PC-9 (cell line): ENCODE results near the gene DPF1. TPM values are rescaled to one million over a fixed set of nuclear protein-coding genes. Genes with fewer than 3 reads are reported as not detected.

Source experiments
- BruUV-seq: library from RNA; stranded (reverse); fragments of 400-500 nt; replicated peaks from 2 replicates; lab custom pipeline; 2021; lab: Mats Ljungman, UMichigan
- CTCF ChIA-PET: fragments of 300-600 bp; sonication (Branson Sonifier 250); formaldehyde crosslinking; loops from one replicate; lab custom pipeline; 2022; ENCODE audit warnings: antibody characterized with exemption; lab: Charles Lee
- POLR2A ChIA-PET: fragments of 300-600 bp; sonication (Branson Sonifier 250); formaldehyde crosslinking; loops from one replicate; lab custom pipeline; 2022; ENCODE audit warnings: antibody characterized with exemption; ENCODE audit not compliant: unreplicated experiment; lab: Charles Lee
- DNase-seq, 2 experiments: peaks; one replicate each; pipeline versions ENCODE4 v3.0.0 to v3.0.0-alpha.2; 2015 to 2022; ENCODE audit warnings: mixed read lengths in 1 of 2
- H2AFZ ChIP-seq: fragments of 200-600 bp; sonication (generic); 2 replicates; pipeline ENCODE4 v1.8.1; 2017; ENCODE audit warnings: antibody characterized with exemption
- H3F3A ChIP-seq: fragments of 200-600 bp; sonication (generic); 2 replicates; pipeline ENCODE4 v1.8.1; 2017; ENCODE audit warnings: antibody characterized with exemption, mild to moderate bottlenecking, low read depth; ENCODE audit not compliant: insufficient read depth
- H3K27ac ChIP-seq: fragments of 200-600 bp; sonication (generic); 2 replicates; pipeline ENCODE4 v1.6.1; 2016; ENCODE audit warnings: mixed run types
- H3K27me3 ChIP-seq: fragments of 200-600 bp; sonication (generic); 2 replicates; pipeline ENCODE4 v1.6.1; 2016; ENCODE audit warnings: low read depth, mixed run types; ENCODE audit not compliant: insufficient read depth
- H3K36me3 ChIP-seq: fragments of 200-600 bp; sonication (generic); 2 replicates; pipeline ENCODE4 v1.6.1; 2016; ENCODE audit warnings: low read depth, mixed run types
- H3K4me1 ChIP-seq: fragments of 200-600 bp; sonication (generic); replicated peaks from 2 replicates; pipeline ENCODE4 v1.6.1; 2016; ENCODE audit warnings: mixed run types; ENCODE audit not compliant: insufficient read depth
- H3K4me2 ChIP-seq: fragments of 200-600 bp; sonication (generic); 2 replicates; pipeline ENCODE4 v1.6.1; 2017; ENCODE audit warnings: mixed run types
- H3K4me3 ChIP-seq: fragments of 200-600 bp; sonication (generic); 2 replicates; pipeline ENCODE4 v1.6.1; 2016; ENCODE audit warnings: mixed run types
- H3K79me2 ChIP-seq: fragments of 200-600 bp; sonication (generic); 2 replicates; pipeline ENCODE4 v1.6.1; 2017; ENCODE audit warnings: low read depth, mixed run types
- H3K9me2 ChIP-seq: fragments of 200-600 bp; sonication (generic); 2 replicates; pipeline ENCODE4 v1.8.1; 2017; ENCODE audit warnings: mild to moderate bottlenecking; ENCODE audit not compliant: insufficient read depth
- H3K9me3 ChIP-seq: fragments of 200-600 bp; sonication (generic); 2 replicates; pipeline ENCODE4 v1.8.1; 2016; ENCODE audit warnings: low read depth; ENCODE audit not compliant: insufficient read depth
- H4K20me1 ChIP-seq: fragments of 200-600 bp; sonication (generic); 2 replicates; pipeline ENCODE4 v1.8.1; 2017; ENCODE audit not compliant: insufficient read depth
- EZH2 ChIP-seq: fragments of 200-600 bp; sonication (generic); IDR thresholded peaks from 2 replicates; pipeline ENCODE4 v1.8.0; 2017; ENCODE audit warnings: antibody characterized with exemption, low read depth
- intact Hi-C: fragments of 100-400 bp; cut with micrococcal nuclease; formaldehyde crosslinking; loops from one replicate; pipeline ENCODE4 v1.10.0; 2022; ENCODE audit not compliant: unreplicated experiment
- total RNA-seq: library from RNA; stranded (reverse); gene quantifications from 2 replicates; pipeline ENCODE4 v1.2.3, GENCODE V29; 2021
- TF ChIP-seq, protein P1 (sequence below): fragments of 200-600 bp; sonication (generic); conservative IDR thresholded peaks from 2 replicates; pipeline ENCODE4 v1.6.1; 2017; ENCODE audit warnings: mixed run types, antibody characterized with exemption, mild to moderate bottlenecking, moderate library complexity

The DPF1 gene
- total RNA-seq, 1 experiment from 2014 or later = 0.81 TPM

DNA sequence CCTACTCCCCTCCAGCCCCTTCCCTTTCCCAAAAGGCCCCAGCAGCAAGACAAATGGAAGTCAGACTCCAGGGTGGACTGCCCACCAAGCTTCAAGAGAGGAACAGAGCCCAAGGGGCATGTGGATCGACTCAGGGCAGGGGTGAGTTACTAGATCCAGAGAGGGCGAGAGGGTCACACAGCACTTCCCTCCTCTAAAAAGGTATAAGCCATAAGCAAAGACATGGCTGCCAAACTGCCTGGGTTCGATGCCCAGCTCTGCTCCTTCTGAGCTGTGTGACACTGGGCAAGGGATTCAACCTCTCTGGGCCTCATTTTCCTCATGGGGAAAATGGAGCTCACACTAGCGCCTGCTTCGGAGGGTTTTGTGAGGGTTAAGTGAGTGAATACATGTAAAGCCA lies 28.4 kb upstream of the DPF1 start:
- Histone ChIP-seq H2AFZ (no peak overlapping the region), H3K9me3 (no peaks in the 10 kb centered on the region), H3K4me2 (no peak overlapping the region), H4K20me1 (no peaks in the 10 kb centered on the region), H3K27ac (no peak overlapping the region), H3K27me3 (no peaks in the 10 kb centered on the region), H3K4me3 (no peak overlapping the region), H3K4me1 (peaks cover 9% of the 10 kb centered on the region), H3K9me2 (no peaks in the 10 kb centered on the region), H3K36me3 (no peaks in the 10 kb centered on the region), H3F3A (no peaks in the 10 kb centered on the region), H3K79me2 (no peaks in the 10 kb centered on the region)
- intact Hi-C loops = no loop called here
- ChIA-PET POLR2A (interaction anchor here (0.5 kb wide), 1 partner anchor 156 kb away, joined by 3 read pairs; no protein-coding TSS in a partner anchor), CTCF (no interaction called here)
- BruUV-seq = no TSS peak
- TF ChIP-seq, protein P1, sequence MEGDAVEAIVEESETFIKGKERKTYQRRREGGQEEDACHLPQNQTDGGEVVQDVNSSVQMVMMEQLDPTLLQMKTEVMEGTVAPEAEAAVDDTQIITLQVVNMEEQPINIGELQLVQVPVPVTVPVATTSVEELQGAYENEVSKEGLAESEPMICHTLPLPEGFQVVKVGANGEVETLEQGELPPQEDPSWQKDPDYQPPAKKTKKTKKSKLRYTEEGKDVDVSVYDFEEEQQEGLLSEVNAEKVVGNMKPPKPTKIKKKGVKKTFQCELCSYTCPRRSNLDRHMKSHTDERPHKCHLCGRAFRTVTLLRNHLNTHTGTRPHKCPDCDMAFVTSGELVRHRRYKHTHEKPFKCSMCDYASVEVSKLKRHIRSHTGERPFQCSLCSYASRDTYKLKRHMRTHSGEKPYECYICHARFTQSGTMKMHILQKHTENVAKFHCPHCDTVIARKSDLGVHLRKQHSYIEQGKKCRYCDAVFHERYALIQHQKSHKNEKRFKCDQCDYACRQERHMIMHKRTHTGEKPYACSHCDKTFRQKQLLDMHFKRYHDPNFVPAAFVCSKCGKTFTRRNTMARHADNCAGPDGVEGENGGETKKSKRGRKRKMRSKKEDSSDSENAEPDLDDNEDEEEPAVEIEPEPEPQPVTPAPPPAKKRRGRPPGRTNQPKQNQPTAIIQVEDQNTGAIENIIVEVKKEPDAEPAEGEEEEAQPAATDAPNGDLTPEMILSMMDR = no peak
- no peak for TF ChIP-seq EZH2
- DNase-seq = no peak

DNA sequence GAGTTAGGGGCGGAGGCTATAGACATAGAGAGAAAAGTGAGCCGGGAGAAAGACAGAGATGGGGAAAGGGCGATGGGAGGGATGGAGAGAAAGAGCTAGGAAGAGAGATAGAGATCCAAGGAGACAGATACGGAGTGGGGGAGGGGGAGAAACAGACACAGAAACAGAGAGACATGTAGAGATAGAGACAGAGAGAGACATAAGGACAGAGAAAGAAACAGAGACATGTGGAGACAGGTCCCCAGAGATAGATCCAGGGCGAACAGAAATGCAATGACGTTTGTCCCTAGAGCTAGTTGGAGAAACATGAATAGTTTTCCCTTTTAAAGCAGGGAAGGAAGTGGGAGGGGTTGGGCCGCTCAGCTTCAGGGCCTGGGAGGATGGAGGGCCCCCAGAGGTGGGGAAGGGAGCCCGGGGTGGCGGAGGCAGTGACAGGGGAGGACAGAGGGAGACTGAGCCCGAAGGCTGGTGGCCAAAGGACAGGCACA lies 27.6 kb upstream of the DPF1 start:
- ChIA-PET CTCF (no interaction called here), POLR2A (no interaction called here)
- Histone ChIP-seq H4K20me1 (no peaks in the 10 kb centered on the region), H3K4me3 (no peak overlapping the region), H3K36me3 (no peaks in the 10 kb centered on the region), H3K27me3 (no peaks in the 10 kb centered on the region), H3F3A (peaks cover 7% of the 10 kb centered on the region; the same call in 1 of the 2 replicates), H2AFZ (no peak overlapping the region), H3K4me1 (peaks cover 9% of the 10 kb centered on the region), H3K9me3 (no peaks in the 10 kb centered on the region), H3K79me2 (no peaks in the 10 kb centered on the region), H3K27ac (no peak overlapping the region), H3K4me2 (no peak overlapping the region), H3K9me2 (no peaks in the 10 kb centered on the region)
- no peak for DNase-seq
- intact Hi-C loops = no loop called here
- no peak for TF ChIP-seq EZH2
- TF ChIP-seq, protein P1 = no peak
- no TSS peak for BruUV-seq

DNA sequence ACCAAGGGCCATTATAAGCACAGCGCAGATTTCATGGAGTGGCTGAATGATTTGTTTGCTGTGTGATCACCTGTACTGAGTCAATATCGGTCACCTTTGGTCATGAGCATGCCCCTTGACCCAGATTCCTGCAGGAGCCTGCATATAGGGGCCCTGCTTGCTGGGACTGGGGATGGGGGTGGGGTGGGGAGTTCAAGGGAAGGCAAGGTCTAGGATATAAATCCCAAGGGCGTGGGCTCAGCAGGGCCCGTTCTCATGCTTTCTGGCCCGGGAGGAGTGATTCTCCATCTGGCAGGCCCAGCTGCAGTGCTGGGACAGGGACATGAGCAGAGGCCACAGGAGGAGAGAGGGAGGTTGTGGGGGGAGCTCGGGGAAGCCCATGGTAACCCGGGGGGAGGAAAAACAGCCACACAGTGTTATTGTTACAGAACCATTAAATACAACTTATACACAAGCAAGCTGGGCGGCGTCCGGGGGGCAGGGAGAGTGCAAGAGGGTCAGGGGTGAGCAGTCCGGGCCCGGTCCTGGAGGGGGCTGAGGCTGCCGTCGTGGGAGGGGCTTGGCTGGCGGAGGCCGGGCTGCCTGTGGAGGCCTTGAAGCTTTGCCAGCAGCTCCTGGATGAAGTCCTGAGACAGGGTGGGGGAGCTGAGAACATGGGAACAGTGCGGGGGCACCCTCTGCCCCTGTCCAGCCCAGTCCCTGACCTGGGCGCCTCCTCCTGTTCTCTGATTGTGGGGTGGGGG lies 27.0 kb upstream of the DPF1 start:
- POLR2A ChIA-PET = no interaction called here
- TF ChIP-seq, protein P1 = no peak
- no peak for TF ChIP-seq EZH2
- H3K79me2 ChIP-seq = no peaks in the 10 kb centered on the region
- no peak overlapping the region for H3K27ac ChIP-seq
- H4K20me1 ChIP-seq = no peaks in the 10 kb centered on the region
- H3K4me1 ChIP-seq = peaks cover 9% of the 10 kb centered on the region
- H3K36me3 ChIP-seq = no peaks in the 10 kb centered on the region
- H2AFZ ChIP-seq = no peak overlapping the region
- DNase-seq = no peak
- BruUV-seq = no TSS peak
- intact Hi-C loops = no loop called here
- CTCF ChIA-PET = no interaction called here
- no peak overlapping the region for H3K4me3 ChIP-seq
- no peaks in the 10 kb centered on the region for H3K27me3 ChIP-seq
- H3F3A ChIP-seq = peaks cover 10% of the 10 kb centered on the region; the same call in 1 of the 2 replicates
- no peaks in the 10 kb centered on the region for H3K9me3 ChIP-seq
- 0 out of 2 replicates have a peak overlapping the region, but pooled peaks have one; percentile 19 for H3K4me2 ChIP-seq
- no peaks in the 10 kb centered on the region for H3K9me2 ChIP-seq
